H9 (cell line): ENCODE data around the gene ELOA. TPM values are rescaled to one million over a fixed set of nuclear protein-coding genes. Genes with fewer than 3 reads are reported as not detected.
A peak's percentile ranks its signal among the peaks of the same experiment; 100 is the strongest.

Experiments
- DNase-seq: peaks from one replicate; pipeline ENCODE4 v3.0.0-alpha.2; 2017
- H2AFZ ChIP-seq: one replicate; pipeline ENCODE4 v1.6.1; 2013; ENCODE audit warnings: mild to moderate bottlenecking, low read length, control low read depth, moderate library complexity
- H2AK5ac ChIP-seq: 2 replicates; pipeline ENCODE4 v1.6.1; 2013; ENCODE audit warnings: low read length, control low read depth, mixed read lengths; ENCODE audit not compliant: insufficient read length
- H2BK120ac ChIP-seq: one replicate; pipeline ENCODE4 v1.6.1; 2013; ENCODE audit warnings: low read depth, mild to moderate bottlenecking, low read length, control low read depth, inconsistent platforms; ENCODE audit not compliant: poor library complexity, severe bottlenecking
- H2BK12ac ChIP-seq: 2 replicates; pipeline ENCODE4 v1.6.1; 2013; ENCODE audit warnings: low read length, control low read depth, mixed read lengths, low read depth; ENCODE audit not compliant: insufficient read length
- H2BK15ac ChIP-seq: 2 replicates; pipeline ENCODE4 v1.6.1; 2013; ENCODE audit warnings: low read depth, low read length, control low read depth
- H2BK20ac ChIP-seq: one replicate; pipeline ENCODE4 v1.6.1; 2013; ENCODE audit warnings: low read depth, mild to moderate bottlenecking, low read length, control low read depth, inconsistent platforms; ENCODE audit not compliant: poor library complexity, severe bottlenecking
- H2BK5ac ChIP-seq: 2 replicates; pipeline ENCODE4 v1.6.1; 2013; ENCODE audit warnings: low read length, control low read depth, mixed read lengths; ENCODE audit not compliant: insufficient read length
- H3K14ac ChIP-seq: 2 replicates; pipeline ENCODE4 v1.6.1; 2013; ENCODE audit warnings: low read length, control low read depth; ENCODE audit not compliant: insufficient read depth
- H3K18ac ChIP-seq: 2 replicates; pipeline ENCODE4 v1.6.1; 2013; ENCODE audit warnings: low read depth, mild to moderate bottlenecking, mixed read lengths, low read length, control low read depth; ENCODE audit not compliant: insufficient read length
- H3K23ac ChIP-seq: 2 replicates; pipeline ENCODE4 v1.6.1; 2013; ENCODE audit warnings: low read length, control low read depth, mixed read lengths, low read depth; ENCODE audit not compliant: insufficient read length
- H3K23me2 ChIP-seq: 2 replicates; pipeline ENCODE4 v1.6.1; 2013; ENCODE audit warnings: low read depth, mild to moderate bottlenecking, mixed read lengths, low read length, control low read depth; ENCODE audit not compliant: insufficient read length, poor library complexity, severe bottlenecking
- H3K27ac ChIP-seq: 2 replicates; pipeline ENCODE4 v1.5.1; 2013; ENCODE audit warnings: low read length, control low read depth, mixed read lengths, low read depth; ENCODE audit not compliant: insufficient read length
- H3K27me3 ChIP-seq: 2 replicates; pipeline ENCODE4 v1.6.1; 2013; ENCODE audit warnings: low read length, control low read depth, inconsistent platforms; ENCODE audit not compliant: insufficient read depth
- H3K4ac ChIP-seq: 2 replicates; pipeline ENCODE4 v1.6.1; 2013; ENCODE audit warnings: low read depth, mild to moderate bottlenecking, control low read depth, inconsistent platforms, low read length, moderate library complexity
- H3K4me1 ChIP-seq: 2 replicates; pipeline ENCODE4 v1.6.1; 2013; ENCODE audit warnings: low read length, control low read depth, inconsistent platforms; ENCODE audit not compliant: insufficient read depth
- H3K4me2 ChIP-seq: 2 replicates; pipeline ENCODE4 v1.6.1; 2013; ENCODE audit warnings: low read length, control low read depth, mixed read lengths; ENCODE audit not compliant: insufficient read length, insufficient read depth
- H3K56ac ChIP-seq: 2 replicates; pipeline ENCODE4 v1.6.1; 2013; ENCODE audit warnings: low read depth, mild to moderate bottlenecking, mixed read lengths, low read length, control low read depth; ENCODE audit not compliant: insufficient read length
- H3K79me1 ChIP-seq: 2 replicates; pipeline ENCODE4 v1.6.1; 2013; ENCODE audit warnings: low read depth, mild to moderate bottlenecking, moderate library complexity, low read length, control low read depth, inconsistent platforms; ENCODE audit not compliant: insufficient read depth, poor library complexity, severe bottlenecking
- H3K79me2 ChIP-seq: 2 replicates; pipeline ENCODE4 v1.6.1; 2013; ENCODE audit warnings: low read length, control low read depth, inconsistent platforms; ENCODE audit not compliant: insufficient read depth
- H3K9ac ChIP-seq: 2 replicates; pipeline ENCODE4 v1.6.1; 2013; ENCODE audit warnings: low read length, control low read depth, mixed read lengths; ENCODE audit not compliant: insufficient read length; ENCODE audit errors: extremely low read depth
- H3K9me3 ChIP-seq: one replicate; pipeline ENCODE4 v1.6.1; 2013; ENCODE audit warnings: low read depth, low read length, inconsistent platforms; ENCODE audit not compliant: control insufficient read depth
- H3T11ph ChIP-seq: one replicate; pipeline ENCODE4 v1.6.1; 2013; ENCODE audit warnings: mild to moderate bottlenecking, low read length, control low read depth, inconsistent platforms
- H4K20me1 ChIP-seq: one replicate; pipeline ENCODE4 v1.6.1; 2013; ENCODE audit not compliant: control insufficient read depth, insufficient read length, insufficient read depth
- H4K5ac ChIP-seq: 2 replicates; pipeline ENCODE4 v1.6.1; 2013; ENCODE audit warnings: low read depth, mild to moderate bottlenecking, mixed read lengths, low read length, control low read depth; ENCODE audit not compliant: insufficient read length
- H4K8ac ChIP-seq: replicated peaks from 2 replicates; pipeline ENCODE4 v1.6.1; 2013; ENCODE audit warnings: low read length, control low read depth, mixed read lengths, low read depth; ENCODE audit not compliant: insufficient read length
- H4K91ac ChIP-seq: 2 replicates; pipeline ENCODE4 v1.6.1; 2013; ENCODE audit warnings: low read depth, mild to moderate bottlenecking, moderate library complexity, mixed read lengths, low read length, control low read depth; ENCODE audit not compliant: insufficient read length
- H3K27ac Mint-ChIP-seq, 3 experiments: 2 replicates in 2 of 3; 3 replicates in 1 of 3; pipeline ENCODE4 v1.8.0; 2020 to 2021; ENCODE audit warnings: mixed read lengths in 3 of 3, mild to moderate bottlenecking in 1 of 3, moderate library complexity in 1 of 3
- H3K27me3 Mint-ChIP-seq: 2 replicates; pipeline ENCODE4 v1.8.0; 2021; ENCODE audit warnings: low read depth, mild to moderate bottlenecking, moderate library complexity, mixed read lengths
- H3K36me3 Mint-ChIP-seq, 3 experiments: 2 replicates in 2 of 3; 3 replicates in 1 of 3; pipeline ENCODE4 v1.8.0; 2020 to 2021; ENCODE audit warnings: low read depth in 3 of 3, mixed read lengths in 3 of 3; ENCODE audit not compliant: insufficient read depth in 1 of 3
- H3K4me1 Mint-ChIP-seq, 2 experiments: 2 replicates each; pipeline ENCODE4 v1.8.0; 2020; ENCODE audit warnings: mixed read lengths in 2 of 2
- H3K4me3 Mint-ChIP-seq, 2 experiments: 2 replicates in 1 of 2; 3 replicates in 1 of 2; pipeline ENCODE4 v1.8.0; 2020 to 2021; ENCODE audit warnings: mild to moderate bottlenecking in 2 of 2, mixed read lengths in 2 of 2, moderate library complexity in 1 of 2
- H3K9me3 Mint-ChIP-seq, 2 experiments: 2 replicates in 1 of 2; 3 replicates in 1 of 2; pipeline ENCODE4 v1.8.0; 2020; ENCODE audit warnings: mild to moderate bottlenecking in 2 of 2, mixed read lengths in 2 of 2, moderate library complexity in 1 of 2
- WGBS: extraction: QIAGEN DNeasy Blood & Tissue Kit; methylation state at CpG from one replicate; pipeline ENCODE4 v1.1.7; 2013; ENCODE audit warnings: missing lambda C conversion rate, low lambda C conversion rate, mixed read lengths; ENCODE audit not compliant: insufficient read length; ENCODE audit errors: extremely low coverage; 5-methylcytosine and 5-hydroxymethylcytosine counted together
- total RNA-seq: library from RNA; stranded (reverse); gene quantifications from 2 replicates; pipeline ENCODE4 v1.2.1, GENCODE V29; 2021
- TF ChIP-seq, protein P1 (sequence below): fragments of 200-600 bp; sonication (generic); conservative IDR thresholded peaks from 3 replicates; pipeline ENCODE4 v1.8.0; 2021; ENCODE audit warnings: antibody characterized with exemption, mild to moderate bottlenecking

Gene ELOA
- total RNA-seq, 1 experiment from 2014 or later = 66.2 TPM

DNA sequence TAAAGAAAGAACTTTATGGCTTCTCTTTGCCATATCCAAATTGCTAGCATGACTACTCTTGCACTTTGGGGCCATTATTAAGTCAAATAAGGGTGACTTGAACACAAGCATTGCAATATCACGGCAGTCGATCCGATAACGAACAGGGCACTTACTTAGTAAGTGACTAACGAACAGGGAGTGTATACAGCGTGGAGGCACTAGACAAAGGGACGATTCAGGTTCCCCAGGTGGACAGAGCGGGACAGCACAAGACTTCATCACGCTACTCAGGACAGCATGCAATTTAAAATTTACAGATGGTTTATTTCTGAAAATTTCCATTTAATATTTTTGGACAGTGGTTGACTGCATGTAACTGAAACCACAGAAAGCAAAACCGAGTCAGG, 29.6 kb downstream of the ELOA start:
- Histone ChIP-seq H3K9ac (no peak overlapping the region), H2AFZ (no peak overlapping the region), H4K5ac (no peak overlapping the region), H3T11ph (no peak overlapping the region), H3K56ac (no peak overlapping the region), H3K27ac (no peak overlapping the region), H2BK5ac (no peak overlapping the region), H3K79me1 (peaks cover 3% of the 10 kb centered on the region), H4K91ac (no peak overlapping the region), H3K4me2 (no peak overlapping the region), H2BK15ac (no peak overlapping the region), H2BK120ac (no peak overlapping the region), H4K8ac (no peak overlapping the region), H2BK20ac (no peak overlapping the region), H3K18ac (no peak overlapping the region), H3K27me3 (no peaks in the 10 kb centered on the region), H3K23me2 (no peaks in the 10 kb centered on the region), H3K79me2 (no peaks in the 10 kb centered on the region), H3K4ac (no peak overlapping the region), H2BK12ac (peak overlapping the region; percentile 62), H2AK5ac (no peak overlapping the region), H4K20me1 (no peaks in the 10 kb centered on the region), H3K14ac (no peak overlapping the region), H3K4me1 (no peaks in the 10 kb centered on the region; the same call in 1 of the 2 replicates), H3K23ac (no peak overlapping the region), H3K9me3 (no peaks in the 10 kb centered on the region)
- Mint-ChIP-seq H3K27ac (no peak overlapping the region), H3K4me3 (no peak overlapping the region), H3K9me3 (no peaks in the 10 kb centered on the region), H3K27me3 (no peaks in the 10 kb centered on the region), H3K36me3 (peaks cover 0 to 13% (median 10%) of the 10 kb centered on the region in 3 experiments; a peak in 5 of 7 replicates), H3K4me1 (peaks cover 2 to 7% of the 10 kb centered on the region in 2 experiments)
- no CpG with 5 or more reads among the region's 10 CpGs for WGBS
- no peak for DNase-seq
- TF ChIP-seq, protein P1, sequence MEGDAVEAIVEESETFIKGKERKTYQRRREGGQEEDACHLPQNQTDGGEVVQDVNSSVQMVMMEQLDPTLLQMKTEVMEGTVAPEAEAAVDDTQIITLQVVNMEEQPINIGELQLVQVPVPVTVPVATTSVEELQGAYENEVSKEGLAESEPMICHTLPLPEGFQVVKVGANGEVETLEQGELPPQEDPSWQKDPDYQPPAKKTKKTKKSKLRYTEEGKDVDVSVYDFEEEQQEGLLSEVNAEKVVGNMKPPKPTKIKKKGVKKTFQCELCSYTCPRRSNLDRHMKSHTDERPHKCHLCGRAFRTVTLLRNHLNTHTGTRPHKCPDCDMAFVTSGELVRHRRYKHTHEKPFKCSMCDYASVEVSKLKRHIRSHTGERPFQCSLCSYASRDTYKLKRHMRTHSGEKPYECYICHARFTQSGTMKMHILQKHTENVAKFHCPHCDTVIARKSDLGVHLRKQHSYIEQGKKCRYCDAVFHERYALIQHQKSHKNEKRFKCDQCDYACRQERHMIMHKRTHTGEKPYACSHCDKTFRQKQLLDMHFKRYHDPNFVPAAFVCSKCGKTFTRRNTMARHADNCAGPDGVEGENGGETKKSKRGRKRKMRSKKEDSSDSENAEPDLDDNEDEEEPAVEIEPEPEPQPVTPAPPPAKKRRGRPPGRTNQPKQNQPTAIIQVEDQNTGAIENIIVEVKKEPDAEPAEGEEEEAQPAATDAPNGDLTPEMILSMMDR = no peak
